Tibial artery (tissue), 4 donors: ENCODE measurements around the gene TREML1.

Experiments
- DNase-seq, 2 donors: peaks; one replicate each; pipeline ENCODE4 v3.0.0-alpha.2; 2019
- H3K27ac ChIP-seq, 2 donors: fragments of 200-600 bp; sonication (generic) in 1 of 2; 1 replicate in 1 of 2; 2 replicates in 1 of 2; pipeline ENCODE4 v1.5.1; 2018 to 2019; ENCODE audit warnings: mild to moderate bottlenecking in 1 of 2
- H3K27me3 ChIP-seq, 2 donors: fragments of 200-600 bp; sonication (generic) in 1 of 2; one replicate each; pipeline versions ENCODE4 v1.5.1 to v1.6.0; 2016 to 2019
- H3K36me3 ChIP-seq, 3 donors: fragments of 200-600 bp; sonication (generic) in 2 of 3; one replicate each; pipeline ENCODE4 v1.5.1; 2016 to 2019; ENCODE audit warnings: mild to moderate bottlenecking in 2 of 3
- H3K4me1 ChIP-seq, 4 donors: fragments of 200-600 bp; sonication (generic) in 2 of 4; 1 replicate in 3 of 4; 2 replicates in 1 of 4; pipeline ENCODE4 v1.5.1; 2016 to 2019
- H3K4me3 ChIP-seq, 2 donors: fragments of 200-600 bp; sonication (generic) in 1 of 2; 1 replicate in 1 of 2; 2 replicates in 1 of 2; pipeline ENCODE4 v1.5.1; 2018 to 2019; ENCODE audit warnings: mild to moderate bottlenecking in 2 of 2
- H3K9me3 ChIP-seq, 3 donors: fragments of 200-600 bp; sonication (generic) in 1 of 3; one replicate each; pipeline ENCODE4 v1.5.1; 2016 to 2019
- CTCF ChIP-seq, 2 experiments: fragments of 200-600 bp in 1 of 2; fragments of 450-650 bp in 1 of 2; IDR thresholded peaks; one replicate each; pipeline ENCODE4 v1.5.1; 2017 to 2019; ENCODE audit warnings: antibody characterized with exemption in 2 of 2, mild to moderate bottlenecking in 1 of 2, moderate library complexity in 1 of 2
- intact Hi-C: fragments of 100-400 bp; cut with DNase I; formaldehyde crosslinking; loops from one replicate; pipeline ENCODE4 v1.15.0; 2023; ENCODE audit warnings: low total_unique reads

Gene TREML1

DNA sequence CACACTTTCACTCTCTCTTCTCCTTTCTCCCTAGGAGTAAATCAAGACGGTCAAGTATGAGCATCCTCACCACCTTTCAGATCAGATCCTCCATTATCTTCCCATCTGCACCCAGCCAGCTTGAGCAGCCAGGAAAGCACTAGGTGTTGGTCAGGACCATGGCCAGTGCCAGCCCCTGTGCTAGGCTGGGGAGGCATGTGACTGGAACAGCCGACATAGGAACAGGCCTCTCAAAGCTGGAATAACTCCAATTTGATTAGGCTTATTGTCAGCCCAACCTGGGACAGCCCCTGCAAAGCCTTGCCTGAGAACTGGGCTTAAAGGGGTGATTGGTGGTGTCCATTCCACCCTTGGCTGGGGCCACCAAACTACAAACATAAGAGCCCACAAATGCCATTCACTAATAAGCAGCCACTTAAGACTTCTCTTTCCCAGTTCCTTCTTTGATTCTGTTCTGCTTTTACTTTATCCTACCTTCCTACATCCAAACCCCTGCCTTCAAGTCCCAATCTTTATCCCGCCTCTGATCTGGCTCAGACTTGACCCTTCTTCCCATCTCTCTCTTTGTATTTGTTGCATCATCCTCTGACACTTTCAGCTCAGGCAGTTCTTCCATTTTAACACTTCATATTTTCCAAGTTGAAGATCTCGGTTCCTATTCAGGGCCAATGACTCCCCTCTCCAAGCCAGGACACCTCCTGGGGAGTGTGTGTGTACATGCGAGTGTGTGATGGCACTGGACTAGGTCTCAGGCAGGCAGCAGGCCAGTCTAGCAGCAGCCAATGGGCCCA, 13.2 kb upstream of the TREML1 start:
- no peaks in the 10 kb centered on the region for H3K9me3 ChIP-seq
- no peaks in the 10 kb centered on the region for H3K36me3 ChIP-seq
- H3K4me3 ChIP-seq: no peak overlapping the region
- DNase-seq: no peak
- no peak for TF ChIP-seq CTCF (IDR thresholded peaks at IDR 0.05)
- H3K4me1 ChIP-seq: no peaks in the 10 kb centered on the region
- intact Hi-C loops: no loop called here
- H3K27me3 ChIP-seq: no peaks in the 10 kb centered on the region
- H3K27ac ChIP-seq: no peak overlapping the region

DNA sequence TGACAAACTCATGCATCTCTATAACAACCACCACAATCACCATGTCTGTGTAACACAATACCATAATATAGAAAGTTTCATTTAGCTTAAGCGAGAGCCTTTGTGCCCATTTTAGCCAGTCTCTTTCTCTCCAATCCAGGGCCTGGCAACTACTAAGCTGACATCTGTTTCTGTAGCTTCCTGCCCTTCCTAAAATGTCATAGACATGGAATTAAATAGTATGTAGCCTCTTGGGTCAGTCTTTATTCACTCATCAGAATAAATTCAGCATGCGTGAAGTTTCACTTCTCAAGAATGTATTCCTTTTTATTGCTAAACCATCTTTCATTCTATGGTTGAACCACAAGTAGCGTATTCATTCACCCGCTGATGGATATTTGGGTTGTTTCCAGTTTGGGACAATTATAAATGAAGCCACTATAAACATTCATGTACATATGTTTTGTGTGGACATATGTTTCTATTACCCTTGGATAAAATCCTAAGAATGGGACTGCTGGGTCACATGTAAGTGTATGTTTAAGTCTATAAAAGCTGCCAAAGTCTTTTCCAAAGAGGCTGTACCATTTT, 10.5 kb upstream of the TREML1 start:
- Histone ChIP-seq H3K4me3 (no peak overlapping the region), H3K4me1 (no peaks in the 10 kb centered on the region), H3K27ac (no peak overlapping the region), H3K9me3 (no peaks in the 10 kb centered on the region), H3K36me3 (no peaks in the 10 kb centered on the region), H3K27me3 (peaks cover 0 to 11% of the 10 kb centered on the region in 2 donors)
- intact Hi-C loops: no loop called here
- no peak for DNase-seq
- TF ChIP-seq CTCF (IDR thresholded peaks at IDR 0.05): no peak

DNA sequence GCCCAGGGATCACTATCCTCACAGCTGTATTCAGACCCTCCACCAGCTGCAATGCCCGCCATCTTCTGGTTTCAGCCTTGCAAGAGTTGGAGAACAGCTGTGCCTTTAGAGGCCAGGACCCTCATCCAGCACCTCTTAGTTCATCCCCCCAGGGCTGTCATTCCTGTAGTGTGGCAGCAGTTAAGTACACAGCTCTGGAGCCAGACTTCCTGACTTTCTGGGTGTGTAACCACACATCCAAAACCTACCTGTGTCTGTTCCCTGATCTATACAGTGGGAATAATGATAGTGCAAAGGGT, 9.2 kb upstream of the TREML1 start:
- Histone ChIP-seq H3K36me3 (no peaks in the 10 kb centered on the region), H3K4me1 (no peaks in the 10 kb centered on the region), H3K27ac (no peak overlapping the region), H3K27me3 (peaks cover 0 to 22% of the 10 kb centered on the region in 2 donors), H3K9me3 (no peaks in the 10 kb centered on the region), H3K4me3 (no peak overlapping the region)
- intact Hi-C loops: no loop called here
- no peak for DNase-seq
- TF ChIP-seq CTCF (IDR thresholded peaks at IDR 0.05): no peak

- intact Hi-C loops: no loop called here
- Histone ChIP-seq H3K4me1 (no peaks in the 10 kb centered on the region), H3K36me3 (no peaks in the 10 kb centered on the region), H3K9me3 (no peaks in the 10 kb centered on the region), H3K4me3 (no peak within 1 kb of the TSS), H3K27me3 (peaks cover 0 to 22% of the 10 kb centered on the region in 2 donors), H3K27ac (no peak within 1 kb of the TSS)
- TF ChIP-seq CTCF (IDR thresholded peaks at IDR 0.05): no peak
- DNase-seq: peak in 1 of 2 donors; percentile 22
Observed at GRCh38 chr6:41162687-41163418, 8.7 kb upstream of the TREML1 start, which contains the start of gene TREM2. Gene TREM2 (minus strand): TSS chr6:41163116. CDS start chr6:41163082, 34 bp downstream.

DNA sequence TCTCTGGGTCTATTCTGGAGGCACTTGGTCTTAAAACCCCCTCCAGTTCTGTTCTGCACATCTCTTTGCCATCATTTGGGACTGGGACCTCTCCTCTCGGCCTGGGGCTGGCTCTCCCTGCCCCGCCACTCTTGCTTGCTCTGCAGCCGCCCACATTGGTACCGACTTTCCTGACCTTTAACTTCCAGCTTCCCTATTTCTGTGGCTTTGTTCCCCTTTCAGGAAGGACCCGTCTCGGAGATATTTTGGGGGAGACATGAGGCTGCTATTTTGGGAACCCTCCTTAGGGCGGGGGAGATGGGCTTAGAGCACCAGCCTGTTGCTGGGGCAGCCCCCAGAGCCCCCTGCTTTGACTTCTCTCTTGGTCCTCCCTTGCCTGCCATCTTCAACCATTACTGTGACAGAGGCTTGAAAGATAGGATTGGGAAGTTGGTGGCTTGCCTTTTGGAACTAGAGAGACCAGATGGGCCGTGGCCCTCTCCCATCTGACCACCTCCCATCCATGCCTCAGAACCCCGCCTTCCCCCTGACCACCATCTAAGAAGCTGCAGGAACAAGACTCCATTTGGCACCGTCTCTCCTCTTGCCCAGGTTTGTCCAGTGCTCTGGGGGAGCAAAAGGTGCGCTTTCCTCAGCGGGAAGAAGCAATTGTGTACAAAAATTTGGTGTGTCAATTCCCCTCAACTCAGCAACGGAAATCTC, 7.9 kb upstream of the TREML1 start:
- no peak for TF ChIP-seq CTCF (IDR thresholded peaks at IDR 0.05)
- H3K4me3 ChIP-seq: no peak overlapping the region

More for the DNA sequence above, 7.9 kb upstream of the TREML1 start:
- Histone ChIP-seq H3K27ac (no peak overlapping the region), H3K36me3 (no peaks in the 10 kb centered on the region), H3K4me1 (no peaks in the 10 kb centered on the region), H3K27me3 (peaks cover 0 to 22% of the 10 kb centered on the region in 2 donors), H3K9me3 (no peaks in the 10 kb centered on the region)
- intact Hi-C loops: no loop called here
- DNase-seq: no peak
